HFFc6 (cell line): ENCODE data around the gene UBE2I. TPM values are rescaled to one million over a fixed set of nuclear protein-coding genes. Genes with fewer than 3 reads are reported as not detected.

Experiments used
- DNase-seq: peaks from one replicate; pipeline ENCODE4 v3.0.0-alpha.2; 2018
- H3K27ac Mint-ChIP-seq: 2 replicates; pipeline ENCODE4 v1.8.0; 2020; ENCODE audit warnings: mild to moderate bottlenecking, mixed read lengths
- H3K27me3 Mint-ChIP-seq: 2 replicates; pipeline ENCODE4 v1.8.0; 2021; ENCODE audit warnings: mild to moderate bottlenecking, moderate library complexity, mixed read lengths; ENCODE audit not compliant: insufficient read depth
- H3K36me3 Mint-ChIP-seq: 2 replicates; pipeline ENCODE4 v1.8.0; 2021; ENCODE audit warnings: low read depth, mixed read lengths
- H3K4me1 Mint-ChIP-seq: 2 replicates; pipeline ENCODE4 v1.8.0; 2020; ENCODE audit warnings: low read depth, mixed read lengths
- H3K4me3 Mint-ChIP-seq: 2 replicates; pipeline ENCODE4 v1.8.0; 2020; ENCODE audit warnings: mild to moderate bottlenecking, moderate library complexity, mixed read lengths
- H3K9me3 Mint-ChIP-seq: 2 replicates; pipeline ENCODE4 v1.8.0; 2020; ENCODE audit warnings: mild to moderate bottlenecking, mixed read lengths
- total RNA-seq, 6 experiments: library from RNA; stranded (reverse); fragmentation: NEBNext Ultra II Directional; extraction: Animal tissue kit (Norgen Biotek cat#: 25700); gene quantifications; 2 replicates in 1 of 6; 3 replicates in 5 of 6; pipeline ENCODE4 v1.2.3, GENCODE V29; 2021
- TF ChIP-seq, protein P1 (sequence below): fragments of 200-600 bp; sonication (generic); IDR thresholded peaks from 2 replicates; pipeline ENCODE4 v1.5.0; 2021; ENCODE audit warnings: antibody characterized with exemption, mild to moderate bottlenecking

The UBE2I gene
- total RNA-seq, 6 experiments from 2014 or later = 116 to 147 (median 138) TPM

DNA sequence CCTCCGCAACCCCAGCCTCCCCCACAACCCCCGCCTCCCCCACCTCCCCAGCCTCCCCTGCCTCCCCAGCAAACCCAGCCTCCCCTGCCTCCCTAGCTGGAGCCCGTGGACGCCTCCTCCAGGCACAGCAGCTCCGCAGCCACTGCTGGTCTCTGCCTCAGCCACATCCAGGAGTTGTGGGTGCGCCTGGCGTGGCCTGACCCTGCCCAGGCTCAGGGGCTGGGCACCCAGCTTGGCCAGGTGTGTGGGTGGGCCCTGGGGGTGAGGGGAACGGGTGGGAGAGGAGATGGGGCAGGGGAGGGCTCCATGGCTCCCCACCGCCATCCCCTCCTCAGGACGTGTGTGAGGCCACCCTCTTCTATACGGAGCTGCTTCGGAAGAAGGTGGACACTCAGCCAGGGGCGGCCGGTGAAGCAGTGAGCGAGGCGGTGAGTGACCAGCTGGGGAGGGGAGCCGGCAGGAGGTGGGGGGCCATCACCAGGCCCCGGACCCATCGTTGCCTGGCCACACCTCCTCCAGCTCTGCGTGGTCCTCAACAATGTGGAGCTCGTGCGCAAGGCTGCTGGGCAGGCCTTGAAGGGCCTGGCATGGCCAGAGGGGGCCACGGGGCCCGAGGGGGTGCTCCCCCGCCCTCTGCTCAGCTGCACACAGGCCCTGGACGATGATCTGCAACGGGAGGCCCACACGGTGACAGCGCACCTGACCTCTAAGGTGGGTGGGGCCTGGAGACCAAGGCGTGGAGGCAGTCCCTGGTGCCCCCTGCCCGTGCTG lies 36.4 kb downstream of the UBE2I start:
- TF ChIP-seq, protein P1, sequence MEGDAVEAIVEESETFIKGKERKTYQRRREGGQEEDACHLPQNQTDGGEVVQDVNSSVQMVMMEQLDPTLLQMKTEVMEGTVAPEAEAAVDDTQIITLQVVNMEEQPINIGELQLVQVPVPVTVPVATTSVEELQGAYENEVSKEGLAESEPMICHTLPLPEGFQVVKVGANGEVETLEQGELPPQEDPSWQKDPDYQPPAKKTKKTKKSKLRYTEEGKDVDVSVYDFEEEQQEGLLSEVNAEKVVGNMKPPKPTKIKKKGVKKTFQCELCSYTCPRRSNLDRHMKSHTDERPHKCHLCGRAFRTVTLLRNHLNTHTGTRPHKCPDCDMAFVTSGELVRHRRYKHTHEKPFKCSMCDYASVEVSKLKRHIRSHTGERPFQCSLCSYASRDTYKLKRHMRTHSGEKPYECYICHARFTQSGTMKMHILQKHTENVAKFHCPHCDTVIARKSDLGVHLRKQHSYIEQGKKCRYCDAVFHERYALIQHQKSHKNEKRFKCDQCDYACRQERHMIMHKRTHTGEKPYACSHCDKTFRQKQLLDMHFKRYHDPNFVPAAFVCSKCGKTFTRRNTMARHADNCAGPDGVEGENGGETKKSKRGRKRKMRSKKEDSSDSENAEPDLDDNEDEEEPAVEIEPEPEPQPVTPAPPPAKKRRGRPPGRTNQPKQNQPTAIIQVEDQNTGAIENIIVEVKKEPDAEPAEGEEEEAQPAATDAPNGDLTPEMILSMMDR = no peak
- H3K27me3 Mint-ChIP-seq = no peaks in the 10 kb centered on the region; the same call in 1 of the 2 replicates
- H3K4me1 Mint-ChIP-seq = peaks cover 6% of the 10 kb centered on the region
- no peaks in the 10 kb centered on the region for H3K36me3 Mint-ChIP-seq
- H3K27ac Mint-ChIP-seq = no peak overlapping the region
- DNase-seq = no peak
- H3K9me3 Mint-ChIP-seq = no peaks in the 10 kb centered on the region
- H3K4me3 Mint-ChIP-seq = no peak overlapping the region

DNA sequence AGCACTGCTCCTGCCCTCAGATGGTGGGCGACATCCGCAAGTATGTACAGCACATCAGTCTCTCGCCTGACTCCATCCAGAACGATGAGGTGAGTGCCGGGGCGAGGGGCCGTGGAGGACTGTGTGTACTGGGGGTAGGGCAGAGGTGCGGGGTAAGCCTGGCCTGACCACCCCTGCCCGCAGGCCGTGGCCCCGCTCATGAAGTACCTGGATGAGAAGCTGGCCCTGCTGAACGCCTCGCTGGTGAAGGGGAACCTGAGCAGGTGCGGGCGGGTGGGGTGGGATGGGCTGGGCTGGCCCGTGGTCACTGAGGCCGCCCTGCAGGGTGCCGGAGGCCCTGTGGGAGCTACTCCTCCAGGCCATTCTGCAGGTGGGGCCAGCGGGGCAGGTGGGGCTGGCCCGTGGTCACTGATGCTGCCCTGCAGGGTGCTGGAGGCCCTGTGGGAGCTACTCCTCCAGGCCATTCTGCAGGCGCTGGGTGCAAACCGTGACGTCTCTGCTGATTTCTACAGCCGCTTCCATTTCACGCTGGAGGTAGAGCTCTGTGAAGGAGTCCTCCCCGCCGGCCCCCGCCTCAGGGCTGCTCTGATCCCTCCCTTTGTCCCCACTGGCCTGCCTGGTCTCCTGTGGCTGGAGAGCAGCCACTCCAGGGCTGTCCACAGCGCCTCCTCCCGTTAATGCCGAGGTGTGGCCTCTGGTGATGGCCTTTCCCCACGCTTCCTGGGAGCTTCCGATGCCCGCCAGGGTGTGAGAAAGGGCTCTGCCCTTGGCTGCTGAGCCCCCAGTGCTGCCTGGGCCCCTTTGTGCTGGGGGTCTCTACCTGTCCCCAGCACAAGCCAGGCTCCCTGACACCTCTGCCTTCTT lies 37.2 kb downstream of the UBE2I start:
- TF ChIP-seq, protein P1 = peak; percentile 49
- no peaks in the 10 kb centered on the region; the same call in 1 of the 2 replicates for H3K27me3 Mint-ChIP-seq
- DNase-seq = no peak
- peaks cover 6% of the 10 kb centered on the region for H3K4me1 Mint-ChIP-seq
- no peak overlapping the region for H3K4me3 Mint-ChIP-seq
- H3K9me3 Mint-ChIP-seq = no peaks in the 10 kb centered on the region
- H3K36me3 Mint-ChIP-seq = no peaks in the 10 kb centered on the region
- no peak overlapping the region for H3K27ac Mint-ChIP-seq

DNA sequence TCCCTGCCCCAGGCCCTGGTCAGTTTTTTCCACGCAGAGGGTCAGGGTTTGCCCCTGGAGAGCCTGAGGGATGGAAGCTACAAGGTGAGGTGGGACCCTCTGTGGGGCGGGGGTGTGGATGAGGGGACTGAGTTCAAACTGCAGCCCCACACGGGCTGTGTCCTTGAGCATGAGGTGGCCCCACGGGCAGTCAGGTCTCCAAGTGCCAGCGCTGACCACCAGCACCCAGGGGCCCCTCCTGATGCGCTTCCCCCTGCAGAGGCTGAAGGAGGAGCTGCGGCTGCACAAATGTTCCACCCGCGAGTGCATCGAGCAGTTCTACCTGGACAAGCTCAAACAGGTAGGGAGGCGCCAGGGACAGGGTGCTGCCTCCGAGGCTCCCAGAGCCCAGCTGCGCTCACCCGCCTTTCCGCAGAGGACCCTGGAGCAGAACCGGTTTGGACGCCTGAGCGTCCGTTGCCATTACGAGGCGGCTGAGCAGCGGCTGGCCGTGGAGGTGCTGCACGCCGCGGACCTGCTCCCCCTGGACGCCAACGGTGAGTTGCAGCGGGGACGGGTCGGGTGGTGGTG lies 37.9 kb downstream of the UBE2I start:
- Mint-ChIP-seq H3K27me3 (peaks cover 1% of the 10 kb centered on the region), H3K9me3 (no peaks in the 10 kb centered on the region), H3K4me3 (no peak overlapping the region), H3K4me1 (peaks cover 7% of the 10 kb centered on the region), H3K27ac (no peak overlapping the region), H3K36me3 (no peaks in the 10 kb centered on the region)
- TF ChIP-seq, protein P1 = no peak
- no peak for DNase-seq

DNA sequence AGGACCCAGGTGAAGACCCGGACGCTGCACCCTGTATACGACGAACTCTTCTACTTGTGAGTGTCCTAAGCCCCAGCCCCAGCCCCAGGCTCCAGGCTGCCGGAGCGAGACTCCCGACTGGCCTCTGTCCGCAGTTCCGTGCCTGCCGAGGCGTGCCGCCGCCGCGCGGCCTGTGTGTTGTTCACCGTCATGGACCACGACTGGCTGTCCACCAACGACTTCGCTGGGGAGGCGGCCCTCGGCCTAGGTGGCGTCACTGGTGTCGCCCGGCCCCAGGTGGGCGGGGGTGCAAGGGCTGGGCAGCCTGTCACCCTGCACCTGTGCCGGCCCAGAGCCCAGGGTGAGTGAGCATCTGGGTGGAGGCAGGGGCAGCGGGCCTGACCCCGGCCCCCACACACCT lies 38.5 kb downstream of the UBE2I start:
- TF ChIP-seq, protein P1 = no peak
- peaks cover 3% of the 10 kb centered on the region for H3K27me3 Mint-ChIP-seq
- H3K36me3 Mint-ChIP-seq = no peaks in the 10 kb centered on the region
- H3K4me1 Mint-ChIP-seq = peaks cover 13% of the 10 kb centered on the region
- no peak for DNase-seq
- H3K27ac Mint-ChIP-seq = no peak overlapping the region
- H3K9me3 Mint-ChIP-seq = no peaks in the 10 kb centered on the region
- no peak overlapping the region for H3K4me3 Mint-ChIP-seq

DNA sequence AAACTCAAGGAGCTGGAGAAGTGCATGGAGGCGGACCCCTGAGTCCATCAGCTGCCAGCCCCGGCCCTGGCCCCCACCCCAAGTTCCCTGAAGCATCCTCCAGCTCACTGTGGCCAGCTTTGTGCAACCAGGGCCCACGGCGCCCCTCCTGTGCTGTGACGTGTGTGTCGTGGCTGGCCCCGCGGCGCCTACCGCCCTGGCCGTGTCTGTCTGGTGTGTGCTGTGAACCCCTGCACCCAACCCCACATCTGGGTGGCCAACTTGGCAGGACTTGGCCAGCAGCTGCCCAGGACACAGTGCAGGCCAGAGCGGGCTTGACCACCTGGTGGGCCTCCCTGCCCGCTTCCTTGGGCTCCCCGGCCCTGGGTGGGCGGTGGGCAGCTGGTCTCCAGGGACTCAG lies 39.0 kb downstream of the UBE2I start:
- TF ChIP-seq, protein P1 = no peak
- Mint-ChIP-seq H3K9me3 (no peaks in the 10 kb centered on the region), H3K27ac (no peak overlapping the region), H3K4me3 (no peak overlapping the region), H3K27me3 (peaks cover 3% of the 10 kb centered on the region), H3K4me1 (peaks cover 18% of the 10 kb centered on the region), H3K36me3 (peaks cover 5% of the 10 kb centered on the region; the same call in 1 of the 2 replicates)
- no peak for DNase-seq
